ENCODE measurements around the gene THOC7. TPM values are rescaled to one million over a fixed set of nuclear protein-coding genes. Genes with fewer than 3 reads are reported as not detected.

Gene THOC7
- polyA plus RNA-seq, 3 donors, result 59.4 to 74.1 (median 60.7) TPM

- no peak for DNase-seq
These were observed 12.3 kb downstream of the THOC7 start for GRCh38 chr3:63851287-63851686.

- no peak for DNase-seq
These were observed 14.4 kb downstream of the THOC7 start for GRCh38 chr3:63849175-63849574.

- DNase-seq, result no peak
These were observed 15.7 kb downstream of the THOC7 start for GRCh38 chr3:63847718-63848450.

GRCh38 chr3:63845215-63845614 is 18.4 kb downstream of the THOC7 start:
- no peak for DNase-seq

GRCh38 chr3:63842127-63842526 is 21.5 kb downstream of the THOC7 start:
- no peak for DNase-seq

GRCh38 chr3:63841704-63842103 is 21.9 kb downstream of the THOC7 start:
- DNase-seq, result no peak

- no peak for DNase-seq
These were observed 31.2 kb downstream of the THOC7 start for GRCh38 chr3:63832395-63832794.

GRCh38 chr3:63830526-63830925 is 33.1 kb downstream of the THOC7 start:
- DNase-seq, result no peak

- no peak for DNase-seq
These were observed 39.3 kb downstream of the THOC7 start for GRCh38 chr3:63824309-63824708.

GRCh38 chr3:63819151-63819398 is 44.5 kb downstream of the THOC7 start, which contains the start of gene C3orf49:
C3orf49 (plus strand) TSS chr3:63819299; CDS start chr3:63819472, 173 bp downstream.
- DNase-seq, result no peak

- peak; percentile 55 for DNase-seq
These were observed 45.1 kb downstream of the THOC7 start for GRCh38 chr3:63818282-63819150.

GRCh38 chr3:63817225-63817624 is 46.4 kb downstream of the THOC7 start:
- no peak for DNase-seq

- no peak for DNase-seq
These were observed 49.4 kb downstream of the THOC7 start for GRCh38 chr3:63814237-63814636.

- DNase-seq, result no peak
These were observed 54.0 kb downstream of the THOC7 start for GRCh38 chr3:63809607-63810006.

- no peak for DNase-seq
These were observed 55.0 kb downstream of the THOC7 start for GRCh38 chr3:63808633-63809032.

- DNase-seq, result no peak
These were observed 55.5 kb downstream of the THOC7 start for GRCh38 chr3:63807961-63808565.

GRCh38 chr3:63803911-63804310 is 59.7 kb downstream of the THOC7 start:
- no peak for DNase-seq

- no peak for DNase-seq
These were observed 63.5 kb downstream of the THOC7 start for GRCh38 chr3:63800097-63800496.

- no peak for DNase-seq
These were observed 64.7 kb downstream of the THOC7 start for GRCh38 chr3:63798949-63799348.

- DNase-seq, result no peak
These were observed 65.1 kb downstream of the THOC7 start for GRCh38 chr3:63798544-63798943.

GRCh38 chr3:63795438-63795837 is 68.2 kb downstream of the THOC7 start:
- DNase-seq, result no peak

- DNase-seq, result no peak
These were observed 71.6 kb downstream of the THOC7 start for GRCh38 chr3:63791974-63792373.

All from renal pelvis (tissue), 4 donors.